Spleen (tissue), 11 donors: ENCODE data around the gene CCM2L. TPM values are rescaled to one million over a fixed set of nuclear protein-coding genes. Genes with fewer than 3 reads are reported as not detected.

Experiments used
- DNase-seq: peaks from one replicate; pipeline ENCODE4 v3.0.0-alpha.2; 2020
- H3K27ac ChIP-seq, 8 donors: fragments of 200-600 bp; sonication (generic) in 7 of 8; 1 replicate in 4 of 8; 2 replicates in 4 of 8; pipeline versions ENCODE4 v1.5.0 to v1.8.0; 2016 to 2021; ENCODE audit warnings: inconsistent platforms in 4 of 8, mild to moderate bottlenecking in 4 of 8, moderate library complexity in 1 of 8
- H3K27me3 ChIP-seq, 7 donors: fragments of 200-600 bp; sonication (generic) in 6 of 7; replicated peaks in 1 of 7; 1 replicate in 4 of 7; 2 replicates in 3 of 7; pipeline versions ENCODE4 v1.5.0 to v1.8.0; 2016 to 2021; ENCODE audit warnings: inconsistent platforms in 3 of 7, mild to moderate bottlenecking in 1 of 7
- H3K36me3 ChIP-seq, 6 donors: fragments of 200-600 bp; sonication (generic) in 5 of 6; 1 replicate in 4 of 6; 2 replicates in 2 of 6; pipeline versions ENCODE4 v1.5.0 to v1.8.0; 2016 to 2021; ENCODE audit warnings: inconsistent platforms in 2 of 6
- H3K4me1 ChIP-seq, 6 donors: fragments of 200-600 bp; sonication (generic) in 5 of 6; 1 replicate in 3 of 6; 2 replicates in 3 of 6; pipeline versions ENCODE4 v1.5.0 to v1.8.0; 2016 to 2021; ENCODE audit warnings: inconsistent platforms in 3 of 6
- H3K4me3 ChIP-seq, 8 donors: fragments of 200-600 bp; sonication (generic) in 7 of 8; 1 replicate in 4 of 8; 2 replicates in 4 of 8; pipeline versions ENCODE4 v1.5.0 to v1.8.0; 2016 to 2021; ENCODE audit warnings: inconsistent platforms in 4 of 8, mild to moderate bottlenecking in 4 of 8, moderate library complexity in 2 of 8
- H3K9me3 ChIP-seq, 8 donors: fragments of 200-600 bp; sonication (generic) in 7 of 8; 1 replicate in 4 of 8; 2 replicates in 4 of 8; pipeline versions ENCODE4 v1.5.0 to v1.8.0; 2016 to 2021; ENCODE audit warnings: inconsistent platforms in 4 of 8
- CTCF ChIP-seq, 11 experiments: fragments of 200-600 bp in 7 of 11; fragments of 450-650 bp in 4 of 11; sonication (generic) in 4 of 11; IDR thresholded peaks in 8 of 11; conservative IDR thresholded peaks in 3 of 11; 1 replicate in 7 of 11; 2 replicates in 4 of 11; pipeline versions ENCODE4 v1.4.0 to v1.8.0; 2016 to 2021; ENCODE audit warnings: antibody characterized with exemption in 11 of 11, inconsistent platforms in 4 of 11, mild to moderate bottlenecking in 1 of 11
- POLR2A ChIP-seq, 3 donors: fragments of 450-650 bp; IDR thresholded peaks; one replicate each; pipeline ENCODE4 v1.5.1; 2017; ENCODE audit warnings: antibody characterized with exemption in 3 of 3, mild to moderate bottlenecking in 1 of 3
- POLR2AphosphoS5 ChIP-seq, 3 donors: sonication (generic); formaldehyde crosslinking; IDR thresholded peaks; one replicate each; pipeline ENCODE4 v1.5.1; 2017; ENCODE audit warnings: antibody characterized with exemption in 3 of 3
- WGBS, 5 donors: extraction: QIAGEN DNeasy Blood & Tissue Kit in 3 of 5; methylation state at CpG; one replicate each; pipeline versions ENCODE4 v1.1.5 to v1.1.7; 2013 to 2018; 5-methylcytosine and 5-hydroxymethylcytosine counted together
- intact Hi-C: fragments of 100-400 bp; cut with DNase I; formaldehyde crosslinking; loops from one replicate; pipeline ENCODE4 v1.15.0; 2023; ENCODE audit warnings: low total_unique reads
- polyA plus RNA-seq, 3 donors: library from polyadenylated mRNA; stranded (reverse); fragments of 200-250 nt; gene quantifications; one replicate each; pipeline ENCODE4 v1.2.1, GENCODE V29; 2013
- small RNA-seq, 4 donors: library from RNA; depleted of rRNA; stranded (forward); fragments of <200 nt; gene quantifications; one replicate each; pipeline ENCODE3, GENCODE V24; 2016
- total RNA-seq, 7 donors: library from RNA; depleted of rRNA in 3 of 7; stranded (reverse); fragments of >200 nt in 3 of 7; fragmentation: NEBNext Ultra II Directional in 4 of 7; extraction: Animal tissue kit (Norgen Biotek cat#: 25700) in 4 of 7; gene quantifications; one replicate each; pipeline versions ENCODE4 v1.1.0 to v1.2.1, GENCODE V29; 2016 to 2021
- donor health status: healthy with polysubstance abuse.
- donor health status: DM: no; HTN: no; CAD: no; lungs with moderate emphysema.
- donor health status: DM: no; HTN: no; CAD: no.
- donor health status: Bipolar disorder and iron deficiency.
- donor health status: healthy.
- donor health status: DM: no; HTN: no; CAD: no.
- donor health status: DM: yes; HTN: yes; CAD: no.

CCM2L gene
- total and polyA plus RNA-seq, 10 donors, result 27.6 to 186 (median 135) TPM

GRCh38 chr20:32079655-32080109 lies 69.4 kb downstream of the CCM2L start:
- H3K4me1 ChIP-seq, result peaks cover 0 to 43% (median 13%) of the 10 kb centered on the region in 6 donors
- H3K27me3 ChIP-seq, result no peaks in the 10 kb centered on the region
- 70 to 84% (median 78%) methylated on average over 8 of the region's 8 CpGs for WGBS, 5 donors
- DNase-seq, result no peak
- no peaks in the 10 kb centered on the region for H3K9me3 ChIP-seq
- H3K27ac ChIP-seq, result peak overlapping the region in 3 of 8 donors; percentile 18 to 67 (median 57)
- TF ChIP-seq CTCF (IDR thresholded peaks at IDR 0.05 in 8 of 11, conservative IDR thresholded peaks at IDR 0.05 in 3 of 11) (no peak), POLR2AphosphoS5 (IDR thresholded peaks at IDR 0.05) (peak in 1 of 3 donors; percentile 8), POLR2A (IDR thresholded peaks at IDR 0.05) (no peak)
- H3K4me3 ChIP-seq, result no peak overlapping the region
- intact Hi-C loops, result no loop called here
- H3K36me3 ChIP-seq, result peaks cover 0 to 100% (median 16%) of the 10 kb centered on the region in 6 donors

GRCh38 chr20:32080783-32081182 lies 70.5 kb downstream of the CCM2L start:
- DNase-seq, result no peak
- Histone ChIP-seq H3K9me3 (no peaks in the 10 kb centered on the region), H3K27ac (no peak overlapping the region), H3K4me3 (no peak overlapping the region), H3K36me3 (peaks cover 0 to 100% (median 15%) of the 10 kb centered on the region in 6 donors), H3K27me3 (no peaks in the 10 kb centered on the region), H3K4me1 (peaks cover 0 to 42% (median 13%) of the 10 kb centered on the region in 6 donors)
- 60 to 91% (median 64%) methylated on average over 3 of the region's 3 CpGs for WGBS, 5 donors
- intact Hi-C loops, result no loop called here
- TF ChIP-seq POLR2AphosphoS5 (IDR thresholded peaks at IDR 0.05) (no peak), POLR2A (IDR thresholded peaks at IDR 0.05) (no peak), CTCF (IDR thresholded peaks at IDR 0.05 in 8 of 11, conservative IDR thresholded peaks at IDR 0.05 in 3 of 11) (no peak)

Small RNA genes within 50 kb of the gene (small RNA-seq; reads per million reads assigned to genes)
- 0.81 to 2.6 (median 0.90) reads per million in 4 donors for gene RNA5SP481
- gene RNA5SP482, result 0.08 to 0.81 (median 0.55) reads per million in 4 donors

Other genes starting within 250 kb of the CCM2L start
- gene MYLK2, start 191.1 kb upstream of the CCM2L start, total RNA-seq, result 1 to 10 TPM in 6 of 7 donors, under 1 TPM in 1; 0.97 to 3.4 (median 2.2) TPM
- 1 to 10 TPM; 1.7 to 1.9 (median 1.8) TPM for gene MYLK2, start 191.1 kb upstream of the CCM2L start, polyA plus RNA-seq
- gene FOXS1, start 164.8 kb upstream of the CCM2L start, total RNA-seq, result 1 to 10 TPM; 1.4 to 5.6 (median 1.9) TPM
- 1 to 10 TPM; 1.9 to 5.7 (median 2.8) TPM for gene FOXS1, start 164.8 kb upstream of the CCM2L start, polyA plus RNA-seq
- 1 to 10 TPM in 6 of 7 donors, under 1 TPM in 1; 0.69 to 7.3 (median 2.1) TPM for gene DUSP15, start 139.9 kb upstream of the CCM2L start, total RNA-seq
- 1 to 10 TPM; 2.5 to 6.7 (median 3.0) TPM for gene DUSP15, start 139.9 kb upstream of the CCM2L start, polyA plus RNA-seq
- under 1 TPM; 0.23 to 0.79 (median 0.37) TPM for gene TTLL9, start 139.8 kb upstream of the CCM2L start, total RNA-seq
- under 1 TPM; 0.22 to 0.33 (median 0.30) TPM for gene TTLL9, start 139.8 kb upstream of the CCM2L start, polyA plus RNA-seq
- 10 to 100 TPM in 4 of 7 donors, 1 to 10 TPM in 3; 8.2 to 13.9 (median 10.4) TPM for gene PDRG1, start 58.4 kb upstream of the CCM2L start, total RNA-seq
- 10 to 100 TPM; 15.8 to 21.1 (median 19.7) TPM for gene PDRG1, start 58.4 kb upstream of the CCM2L start, polyA plus RNA-seq
- under 1 TPM in 5 of 7 donors, not detected in 2; 0.07 to 0.21 (median 0.09) TPM for gene XKR7, start 42.3 kb upstream of the CCM2L start, total RNA-seq
- gene XKR7, start 42.3 kb upstream of the CCM2L start, polyA plus RNA-seq, result under 1 TPM; 0.02 to 0.03 (median 0.02) TPM
- gene HCK, start 41.8 kb downstream of the CCM2L start, total RNA-seq, result 100 to 1,000 TPM; 139 to 341 (median 155) TPM
- 10 to 100 TPM; 44.3 to 76.4 (median 53.0) TPM for gene HCK, start 41.8 kb downstream of the CCM2L start, polyA plus RNA-seq
- 10 to 100 TPM; 33.6 to 58.3 (median 42.7) TPM for gene TM9SF4, start 99.3 kb downstream of the CCM2L start, total RNA-seq
- gene TM9SF4, start 99.3 kb downstream of the CCM2L start, polyA plus RNA-seq, result 10 to 100 TPM; 12.0 to 13.7 (median 13.3) TPM
- 10 to 100 TPM; 11.9 to 16.6 (median 12.5) TPM for gene PLAGL2, start 197.3 kb downstream of the CCM2L start, total RNA-seq
- gene PLAGL2, start 197.3 kb downstream of the CCM2L start, polyA plus RNA-seq, result 1 to 10 TPM; 2.2 to 4.0 (median 2.2) TPM
- 10 to 100 TPM; 19.5 to 26.3 (median 21.5) TPM for gene POFUT1, start 197.4 kb downstream of the CCM2L start, total RNA-seq
- 1 to 10 TPM; 3.8 to 7.5 (median 4.7) TPM for gene POFUT1, start 197.4 kb downstream of the CCM2L start, polyA plus RNA-seq